HG03558 (cell line): Measurements from ENCODE around the gene BBS12.
A peak's percentile ranks its signal among the peaks of the same experiment; 100 is the strongest.

Experiments used
- ATAC-seq: cut with Tn5 transposase; IDR thresholded peaks from one replicate; pipeline ENCODE4 v1.9.1; 2021; ENCODE audit warnings: moderate number of reproducible peaks; ENCODE audit not compliant: unreplicated experiment; ENCODE audit errors: extremely low read depth

The BBS12 gene

DNA sequence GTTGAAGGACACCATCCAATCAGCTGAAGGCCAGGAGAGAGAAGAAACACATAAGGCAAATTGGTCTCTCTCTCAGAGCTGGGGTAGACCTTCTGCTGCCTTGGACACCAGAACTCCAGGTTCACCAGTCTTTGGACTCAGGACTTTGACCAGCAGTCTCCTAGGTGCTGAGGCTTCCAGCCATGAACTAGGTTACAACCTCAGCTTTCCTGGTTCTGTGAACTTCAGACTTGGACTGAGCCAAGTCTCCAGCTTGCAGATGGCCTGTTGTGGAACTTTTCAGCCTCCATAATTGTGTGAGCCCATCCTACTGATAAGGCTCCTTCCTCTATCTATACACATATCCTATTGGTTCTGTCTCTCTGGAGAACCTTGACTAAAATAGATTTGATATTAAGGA lies 20.6 kb upstream of the BBS12 start:
- no peak for ATAC-seq

DNA sequence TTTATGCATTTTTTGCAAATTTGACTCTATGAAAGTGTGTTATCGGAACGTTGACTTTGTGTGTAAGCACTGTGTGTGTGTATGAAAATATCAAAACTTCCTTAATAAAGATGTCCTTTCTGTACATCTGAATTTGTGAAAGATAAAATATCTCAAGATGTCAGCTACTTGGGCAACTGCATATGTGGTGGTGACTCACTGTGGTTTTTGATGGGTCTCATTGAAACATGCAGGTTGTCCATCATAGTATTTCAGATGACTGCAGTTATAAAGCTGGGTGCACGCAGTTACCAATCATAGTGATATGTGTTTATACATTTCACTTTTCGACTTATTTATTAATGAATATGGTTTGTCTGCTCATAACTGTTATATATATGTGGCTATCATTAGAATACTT lies 19.7 kb upstream of the BBS12 start:
- ATAC-seq: no peak

DNA sequence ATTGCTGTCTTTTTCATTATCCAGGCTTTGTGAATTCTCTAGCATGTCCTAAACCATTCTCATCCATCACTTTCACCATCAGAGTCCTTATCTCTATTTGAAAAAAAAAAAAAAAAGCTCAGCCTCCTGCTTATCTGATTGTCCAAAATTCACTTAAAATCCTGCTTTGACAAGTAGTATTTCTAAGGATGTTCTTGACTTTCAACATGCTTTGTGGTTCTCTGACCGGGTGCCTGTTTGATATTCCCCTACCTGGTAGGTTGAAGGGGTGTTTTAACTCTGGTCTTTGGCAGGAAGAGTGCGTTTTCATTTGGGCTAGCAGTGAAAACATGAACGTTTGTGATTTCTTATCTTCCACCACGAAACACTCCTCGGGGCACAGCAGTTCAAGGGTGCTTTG lies 17.3 kb upstream of the BBS12 start:
- ATAC-seq: no peak

DNA sequence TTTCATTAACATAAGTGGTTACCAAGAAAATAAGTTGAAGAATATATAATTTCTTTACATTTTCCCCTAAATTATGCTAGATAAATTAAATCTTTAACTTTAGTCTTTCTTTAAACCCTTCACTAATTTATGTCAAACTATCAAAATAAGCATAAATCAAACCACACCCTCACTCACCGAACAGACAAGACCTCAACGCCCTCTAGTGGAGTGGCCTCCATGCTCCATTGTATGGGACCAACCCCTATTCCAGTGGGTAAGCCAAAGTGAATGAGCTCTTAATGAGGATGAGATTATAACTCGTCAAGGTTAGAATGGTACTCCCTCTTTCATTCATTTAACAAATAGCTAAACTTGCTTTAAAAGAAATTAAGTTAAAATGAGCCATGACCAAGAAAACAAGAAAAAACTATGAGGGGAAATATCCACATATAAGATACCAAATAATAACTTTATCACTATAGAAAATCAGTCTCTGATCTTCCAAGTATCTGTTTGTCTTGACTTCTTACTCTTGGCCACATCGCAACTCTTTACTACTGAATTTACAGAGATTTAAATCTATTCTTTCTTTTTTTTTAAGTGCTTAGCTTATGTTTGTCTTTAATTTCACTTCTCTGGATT lies 15.6 kb upstream of the BBS12 start:
- peak; percentile 54 for ATAC-seq

DNA sequence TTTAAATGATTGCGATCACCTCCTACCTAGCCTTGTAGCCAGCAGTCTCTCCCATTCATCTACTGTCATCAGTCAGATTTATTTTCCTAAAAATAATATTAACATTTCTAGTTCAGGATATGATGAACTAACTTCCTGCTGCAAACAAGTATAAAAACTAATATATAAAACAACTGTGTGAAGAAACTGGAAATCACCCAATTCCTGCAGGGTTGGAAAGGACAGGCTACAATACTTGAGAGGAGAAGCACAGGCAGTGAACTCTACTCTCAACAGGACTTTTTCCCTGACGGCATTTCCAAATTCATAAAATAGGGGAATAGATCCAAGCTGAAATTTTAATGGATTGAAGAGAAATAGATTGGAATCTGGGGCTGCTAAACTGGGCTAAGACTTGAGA lies 14.2 kb upstream of the BBS12 start:
- ATAC-seq: no peak

DNA sequence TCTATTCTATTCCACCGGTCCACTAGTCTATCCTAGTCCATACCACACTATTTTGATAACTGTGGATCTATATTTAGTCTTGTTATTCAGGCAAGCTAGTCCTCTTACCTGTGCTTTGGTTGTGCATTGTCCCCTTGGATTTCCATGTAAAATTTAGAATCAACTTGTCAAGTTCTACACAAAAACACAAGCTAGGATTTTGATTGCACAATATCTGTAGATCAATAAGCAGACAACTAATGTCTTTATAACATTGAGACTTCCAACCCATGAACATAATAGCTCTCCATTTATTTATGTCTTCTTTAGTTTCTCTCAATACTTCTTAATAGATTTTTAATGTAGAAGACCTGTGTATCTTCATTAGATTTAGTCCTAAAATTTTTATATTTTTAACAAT lies 10.2 kb upstream of the BBS12 start:
- ATAC-seq: no peak

DNA sequence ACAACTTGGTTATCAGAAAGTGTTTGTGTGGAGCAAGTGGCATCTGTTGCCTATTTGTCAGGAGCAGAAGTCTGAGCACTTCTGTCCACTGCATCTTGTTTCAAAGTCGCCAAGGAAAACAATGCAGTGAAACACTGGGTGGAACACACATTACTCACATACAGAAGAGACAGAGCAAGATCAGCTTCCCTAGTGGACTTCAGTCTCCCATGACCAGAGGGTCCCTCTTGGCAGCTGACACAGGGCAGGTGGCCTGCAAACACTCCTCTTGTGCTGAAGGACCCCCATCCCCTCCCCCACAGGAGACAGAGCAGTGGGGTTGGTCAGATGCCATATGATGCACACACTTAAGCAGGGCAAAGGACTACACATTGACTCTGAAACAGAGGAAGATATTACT lies 3.6 kb upstream of the BBS12 start:
- ATAC-seq: no peak

DNA sequence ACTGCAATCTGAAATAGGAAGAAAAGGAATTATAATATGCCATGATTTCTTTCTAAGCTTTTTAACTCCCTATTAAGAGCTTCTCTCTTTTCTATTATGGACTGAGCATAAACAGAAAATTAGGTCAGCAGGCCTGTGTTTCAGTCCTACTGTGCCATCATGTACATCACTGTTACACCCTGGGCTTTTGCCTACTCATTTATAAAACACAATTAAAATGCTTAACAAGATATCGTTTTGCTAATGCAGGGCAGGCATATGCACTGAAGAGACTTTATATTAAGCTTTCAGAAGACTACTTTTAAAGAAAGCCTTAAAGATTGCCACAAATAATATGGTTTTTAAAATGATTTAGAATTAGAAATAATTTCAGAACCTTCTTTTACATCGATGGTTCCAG lies 828 bp upstream of the BBS12 start:
- ATAC-seq: no peak

DNA sequence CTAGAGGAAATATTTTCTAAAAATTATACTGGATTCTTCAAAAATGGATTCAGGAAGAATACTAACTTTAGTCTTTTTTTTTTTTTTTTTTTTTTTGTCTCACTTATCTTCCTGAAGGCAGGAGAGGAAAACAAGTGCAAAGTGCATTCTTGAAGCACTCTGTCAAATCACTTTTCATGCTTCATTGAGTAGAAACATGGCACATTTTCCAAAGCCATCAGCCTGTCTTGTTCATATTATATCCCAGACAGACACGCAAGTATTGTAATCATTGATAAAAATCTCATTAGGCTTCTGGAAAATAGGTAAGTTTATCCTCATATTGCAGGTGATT lies 1.2 kb downstream of the BBS12 start:
- no peak for ATAC-seq

DNA sequence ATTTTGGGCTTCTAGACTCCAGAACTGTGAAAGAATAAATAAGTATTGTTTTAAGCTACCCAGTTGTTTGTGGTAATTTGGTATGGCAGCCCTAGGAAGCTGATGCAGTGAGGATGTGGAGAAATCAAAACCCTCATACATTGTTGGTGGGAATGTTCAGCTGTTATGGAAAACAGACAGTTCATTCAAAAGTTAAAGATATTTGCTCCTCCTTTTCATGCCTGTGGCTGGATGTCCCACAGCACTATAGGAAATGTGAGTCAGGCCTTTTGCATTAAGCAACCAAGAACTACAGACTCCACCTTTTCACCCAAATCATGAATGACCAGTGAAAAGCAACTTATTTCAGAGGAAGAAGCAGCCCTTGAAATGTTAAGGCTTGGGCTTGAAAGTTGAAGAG lies 6.7 kb downstream of the BBS12 start:
- ATAC-seq: no peak

DNA sequence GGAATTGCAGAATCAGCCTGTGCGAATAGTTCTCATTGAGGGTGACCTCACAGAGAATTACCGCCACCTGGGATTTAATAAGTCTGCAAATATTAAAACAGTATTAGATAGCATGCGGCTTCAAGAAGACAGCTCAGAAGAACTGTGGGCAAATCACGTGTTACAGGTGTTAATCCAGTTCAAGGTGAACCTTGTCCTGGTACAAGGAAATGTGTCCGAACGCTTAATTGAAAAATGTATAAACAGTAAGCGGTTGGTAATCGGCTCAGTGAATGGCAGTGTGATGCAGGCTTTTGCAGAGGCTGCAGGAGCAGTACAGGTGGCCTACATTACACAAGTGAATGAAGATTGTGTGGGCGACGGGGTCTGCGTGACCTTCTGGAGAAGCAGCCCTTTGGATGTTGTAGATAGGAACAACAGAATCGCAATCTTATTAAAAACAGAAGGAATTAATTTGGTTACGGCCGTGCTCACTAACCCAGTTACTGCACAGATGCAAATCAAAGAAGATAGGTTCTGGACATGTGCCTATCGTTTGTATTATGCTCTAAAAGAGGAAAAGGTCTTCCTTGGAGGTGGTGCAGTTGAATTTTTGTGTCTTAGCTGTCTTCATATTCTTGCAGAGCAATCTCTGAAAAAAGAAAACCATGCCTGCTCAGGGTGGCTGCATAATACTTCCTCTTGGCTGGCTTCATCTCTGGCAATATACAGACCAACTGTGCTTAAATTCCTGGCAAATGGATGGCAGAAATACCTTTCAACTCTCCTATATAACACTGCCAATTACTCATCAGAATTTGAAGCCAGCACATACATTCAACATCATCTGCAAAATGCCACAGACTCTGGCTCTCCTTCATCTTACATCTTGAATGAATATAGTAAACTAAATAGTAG lies 10.7 kb downstream of the BBS12 start:
- ATAC-seq: no peak

DNA sequence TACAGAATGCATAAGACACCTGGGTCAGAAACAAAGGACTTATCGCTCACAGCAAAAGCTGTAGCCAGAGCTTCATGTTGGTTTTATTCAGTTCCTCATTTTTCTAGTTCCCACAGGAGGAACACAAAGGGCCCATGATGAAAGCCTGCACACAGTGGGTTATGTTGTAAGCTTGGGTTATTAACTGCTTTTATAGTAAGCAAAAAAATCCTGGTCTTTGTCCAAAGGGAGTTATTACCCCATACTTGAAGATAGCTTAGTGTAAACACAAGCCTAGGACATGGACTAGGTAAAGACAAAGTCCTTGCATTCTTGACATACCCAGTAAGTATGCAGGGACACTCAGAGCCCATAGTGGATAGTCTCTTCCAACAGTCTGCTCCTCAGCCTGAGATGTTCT lies 11.7 kb downstream of the BBS12 start:
- no peak for ATAC-seq

DNA sequence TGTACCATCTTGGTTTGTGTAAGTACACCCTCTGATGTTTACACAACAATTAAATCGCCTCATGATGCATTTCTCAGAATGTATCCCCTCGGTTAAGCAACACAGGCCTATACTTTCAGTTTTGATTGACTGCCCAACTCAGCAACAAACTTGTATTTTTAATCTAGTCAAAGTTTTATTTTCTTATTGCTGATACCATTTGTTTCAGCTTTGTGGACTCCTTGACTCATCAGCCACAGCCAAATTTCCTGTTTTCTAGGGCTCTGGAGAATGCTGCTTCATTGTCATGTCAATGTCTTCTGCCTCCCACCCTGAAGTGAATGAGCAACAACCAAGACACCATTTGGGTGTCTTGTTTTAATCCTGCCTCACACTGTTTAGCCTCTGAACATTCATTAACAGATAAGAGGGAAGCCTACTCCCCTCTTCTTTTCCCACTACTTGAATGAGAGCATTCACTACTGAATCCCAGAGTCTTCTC lies 14.0 kb downstream of the BBS12 start:
- no peak for ATAC-seq

DNA sequence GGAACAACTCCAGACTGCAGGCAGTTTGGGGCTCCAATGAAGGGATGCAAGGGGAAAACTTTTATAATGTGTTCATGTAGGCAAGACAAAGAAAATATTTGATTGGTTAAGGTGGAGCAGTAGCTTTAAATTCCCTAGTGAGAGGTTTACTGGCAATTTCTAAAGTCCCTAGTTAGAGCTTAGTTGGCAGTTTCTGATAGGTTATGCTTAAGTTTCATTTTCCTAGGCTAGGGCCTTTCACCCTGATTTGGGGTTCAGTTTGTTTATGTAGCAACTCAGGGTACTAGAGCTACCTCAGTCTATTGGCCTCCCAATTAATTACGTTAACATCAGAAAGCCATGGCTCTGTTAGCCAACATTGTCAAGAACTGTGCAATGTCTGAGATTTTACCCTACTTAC lies 14.6 kb downstream of the BBS12 start:
- no peak for ATAC-seq

DNA sequence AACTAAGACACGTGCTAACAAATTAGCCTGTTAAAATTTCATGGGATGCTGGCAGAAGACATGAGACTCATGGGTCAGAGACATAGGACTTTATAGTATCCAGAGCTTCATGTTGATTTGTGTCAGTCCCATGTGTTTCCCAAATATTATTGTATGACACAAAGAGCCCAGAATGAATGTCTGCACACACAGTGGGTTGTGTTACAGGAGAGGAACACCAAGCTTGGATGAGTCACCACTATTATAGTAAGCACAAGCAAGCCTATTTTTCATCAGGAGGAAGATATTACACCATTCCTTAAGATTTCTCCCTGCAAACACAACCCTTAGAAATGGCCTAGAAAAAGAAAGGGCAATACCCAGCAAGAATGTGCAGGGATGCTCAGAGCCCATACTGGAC lies 15.4 kb downstream of the BBS12 start:
- no peak for ATAC-seq

DNA sequence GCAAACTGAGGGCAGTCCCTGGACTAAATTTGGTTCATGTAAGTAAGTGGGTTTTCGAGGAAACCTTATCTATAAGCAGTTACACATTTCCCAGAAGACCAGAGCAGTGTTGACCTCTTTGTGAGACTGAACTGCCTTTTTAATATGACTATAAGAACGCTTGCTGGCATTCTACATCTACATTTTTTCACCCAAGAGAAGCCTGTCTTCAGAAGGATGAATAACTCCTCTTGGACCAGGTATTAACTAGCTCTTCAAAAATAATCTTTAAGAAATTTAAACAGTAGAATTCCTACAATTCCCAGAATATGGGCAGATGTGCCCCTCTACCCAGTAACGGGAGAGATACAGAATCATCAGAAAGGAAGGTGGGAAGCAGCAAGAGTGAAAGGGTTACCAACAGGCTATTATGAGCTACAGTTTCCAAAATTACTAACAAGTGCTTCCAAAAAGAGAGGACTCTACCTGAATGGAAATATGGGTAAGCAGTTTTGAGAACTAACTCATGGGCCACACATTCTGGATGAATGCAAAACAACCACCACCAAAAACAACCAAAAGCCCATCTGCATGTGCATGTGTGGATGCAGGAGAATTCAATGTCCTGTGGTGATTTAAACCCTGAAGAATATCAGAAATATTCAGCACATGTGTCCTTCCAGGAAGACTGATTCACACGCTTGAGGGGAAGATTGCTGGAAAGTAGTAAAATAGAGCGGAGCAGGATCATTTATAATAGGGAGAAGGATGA lies 17.4 kb downstream of the BBS12 start:
- ATAC-seq: no peak

DNA sequence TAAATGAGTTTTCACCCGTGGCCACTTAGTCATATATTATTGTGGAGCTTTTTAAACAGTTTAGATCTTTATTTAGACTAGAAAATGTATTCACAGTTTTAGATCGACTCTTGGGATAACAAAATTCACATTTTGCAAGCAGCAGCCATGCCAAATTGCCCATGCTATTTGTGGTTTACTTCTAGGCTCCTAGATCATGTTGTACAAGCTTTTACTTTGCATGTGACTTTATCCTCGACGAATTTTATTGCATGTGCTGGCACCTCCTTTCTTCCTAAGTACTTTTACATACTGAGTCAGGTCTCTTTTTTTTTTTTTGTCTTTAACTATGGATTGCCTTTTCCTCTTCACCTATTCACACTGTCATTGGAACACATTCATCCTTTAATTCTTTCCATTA lies 23.2 kb downstream of the BBS12 start:
- no peak for ATAC-seq

DNA sequence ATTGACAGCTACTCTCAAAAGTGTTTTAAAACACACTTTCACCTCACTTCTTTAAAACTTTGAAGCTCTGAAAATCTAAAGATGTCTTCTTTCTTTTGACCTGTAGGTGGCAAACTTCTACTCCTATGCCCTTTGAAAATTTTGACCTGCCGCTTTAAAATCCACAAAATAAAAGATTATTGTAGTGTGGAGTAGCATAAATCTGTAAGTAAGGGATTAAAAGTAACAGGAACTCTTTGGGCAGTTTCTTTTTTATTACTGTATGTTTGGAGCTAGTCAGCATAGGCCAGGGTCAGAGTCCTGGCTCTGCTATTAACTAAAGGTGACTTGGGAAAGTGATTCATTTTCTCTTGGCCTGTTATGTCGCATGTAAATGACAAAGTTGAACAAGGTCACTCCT lies 25.5 kb downstream of the BBS12 start:
- ATAC-seq: no peak

DNA sequence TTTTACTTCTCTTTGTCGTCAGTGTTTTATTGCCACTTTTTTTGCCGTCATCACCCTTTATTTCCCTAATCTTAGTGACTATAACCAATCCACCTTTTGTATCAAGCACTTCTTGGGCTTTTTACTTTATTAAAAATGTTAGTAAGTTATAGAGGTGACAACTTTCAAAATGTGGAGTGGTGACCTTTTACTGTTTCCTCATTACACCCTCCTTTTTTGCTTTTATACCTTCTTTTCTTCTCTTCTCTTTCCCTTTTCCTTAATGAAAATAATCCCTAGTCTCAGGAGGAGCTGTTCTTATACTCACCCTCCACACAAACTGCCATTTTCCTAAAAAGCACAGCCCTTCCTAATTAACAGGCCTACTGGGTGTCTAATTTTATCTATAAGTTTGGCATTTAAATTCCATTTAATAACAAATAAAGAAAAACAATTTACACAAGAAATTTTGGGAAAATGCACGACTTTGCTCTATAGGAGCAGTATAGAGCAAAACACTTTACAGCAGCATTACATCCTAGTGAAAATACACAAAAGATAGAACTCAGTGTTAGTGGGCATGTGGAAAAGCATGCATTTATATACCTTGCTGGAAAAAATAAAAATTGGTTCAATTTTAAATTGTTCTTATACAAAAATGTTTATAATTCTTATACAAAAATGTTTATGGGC lies 27.3 kb downstream of the BBS12 start:
- no peak for ATAC-seq

DNA sequence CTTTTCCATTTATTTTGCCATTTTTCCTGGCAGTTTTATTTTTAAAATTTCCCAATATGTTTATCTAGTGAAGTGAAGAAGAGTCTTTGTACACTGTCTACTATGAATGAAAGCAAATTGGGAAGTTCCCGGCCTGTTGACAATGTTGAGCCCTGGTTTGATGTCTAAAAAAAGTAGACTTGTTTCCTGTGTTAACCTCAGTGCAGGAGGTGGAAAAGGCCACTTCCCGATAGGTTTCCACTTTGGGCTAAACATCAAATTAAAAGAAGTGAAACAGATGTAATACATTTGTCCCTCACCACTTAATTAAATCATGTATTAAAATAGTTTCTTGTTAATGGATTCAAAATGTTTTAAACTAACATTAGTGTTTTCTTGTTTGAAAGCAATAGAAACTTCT lies 30.0 kb downstream of the BBS12 start:
- ATAC-seq: no peak
